HG02798 (cell line): ENCODE measurements around the gene FOCAD.
"Not testable (repeated sequence)": the region's sequence is repeated elsewhere in the genome, so short reads cannot be mapped to it uniquely, and the experiment has no call there.

ENCODE experiments used
- ATAC-seq: cut with Tn5 transposase; IDR thresholded peaks from one replicate; pipeline ENCODE4 v1.9.1; 2021; ENCODE audit warnings: mild to moderate bottlenecking; ENCODE audit not compliant: unreplicated experiment, poor library complexity

The FOCAD gene

GRCh38 chr9:20940447-20941173 is 256.6 kb downstream of the FOCAD start:
- ATAC-seq, result peak; percentile 35

DNA sequence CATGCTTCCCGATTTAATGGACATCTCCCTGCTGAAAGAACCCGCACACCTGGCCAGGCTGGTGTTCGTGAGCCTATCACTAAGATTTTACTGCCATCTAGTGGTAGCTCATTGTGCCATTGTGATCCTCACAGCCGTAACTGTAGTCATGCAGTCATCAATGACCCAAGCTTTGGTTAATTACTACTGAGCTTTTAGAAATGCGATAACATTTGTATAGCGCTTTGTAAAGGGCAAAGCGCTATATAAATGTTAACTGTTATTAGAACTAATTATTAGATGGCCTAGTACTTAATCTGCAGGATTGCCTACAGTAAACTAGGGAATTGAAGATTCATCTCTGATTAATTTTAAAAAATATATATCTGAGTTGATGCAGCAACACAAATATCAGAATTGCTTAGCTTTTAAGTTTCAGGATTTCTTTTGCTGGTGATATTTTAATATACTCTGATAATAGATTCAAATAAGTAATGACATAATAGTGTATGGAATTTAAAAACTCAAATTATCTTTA is 257.2 kb downstream of the FOCAD start:
- ATAC-seq, result peak; percentile 98

DNA sequence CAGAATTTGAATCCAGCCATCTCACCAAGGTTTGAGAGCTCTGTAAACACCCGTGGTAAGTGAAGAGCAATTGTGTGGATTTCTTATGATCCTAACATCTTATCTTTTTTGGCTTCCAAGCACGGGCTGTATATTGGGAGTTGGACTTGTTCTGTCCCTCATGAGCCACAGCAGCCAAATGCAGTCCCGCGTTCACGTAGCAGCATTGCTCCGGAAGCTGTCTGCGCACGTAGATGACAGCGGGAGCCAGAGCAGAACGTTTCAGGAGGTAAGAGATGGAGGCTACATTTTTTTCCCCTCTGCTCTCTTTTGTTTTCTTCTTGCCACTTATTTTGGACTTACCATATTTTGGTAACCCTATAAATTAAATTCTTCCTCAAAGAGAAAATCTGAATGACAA is 260.4 kb downstream of the FOCAD start:
- ATAC-seq, result no peak

GRCh38 chr9:20945269-20945668 is 261.2 kb downstream of the FOCAD start:
- no peak for ATAC-seq

GRCh38 chr9:20945856-20946255 is 261.8 kb downstream of the FOCAD start:
- ATAC-seq, result no peak

GRCh38 chr9:20948703-20949102 is 264.6 kb downstream of the FOCAD start:
- no peak for ATAC-seq

GRCh38 chr9:20950707-20951106 is 266.6 kb downstream of the FOCAD start:
- ATAC-seq, result no peak

- ATAC-seq, result no peak
Observed at GRCh38 chr9:20962536-20963225, 278.6 kb downstream of the FOCAD start.

GRCh38 chr9:20972684-20973083 is 288.6 kb downstream of the FOCAD start:
- no peak for ATAC-seq

GRCh38 chr9:20973246-20973947 is 289.3 kb downstream of the FOCAD start:
- not testable (repeated sequence) for ATAC-seq

GRCh38 chr9:20974191-20974938 is 290.3 kb downstream of the FOCAD start:
- ATAC-seq, result not testable (repeated sequence)

- no peak for ATAC-seq
Observed at GRCh38 chr9:20978249-20978648, 294.2 kb downstream of the FOCAD start.

GRCh38 chr9:20980832-20981455 is 296.9 kb downstream of the FOCAD start:
- ATAC-seq, result peak; percentile 73

GRCh38 chr9:20981486-20981885 is 297.4 kb downstream of the FOCAD start:
- ATAC-seq, result no peak

DNA sequence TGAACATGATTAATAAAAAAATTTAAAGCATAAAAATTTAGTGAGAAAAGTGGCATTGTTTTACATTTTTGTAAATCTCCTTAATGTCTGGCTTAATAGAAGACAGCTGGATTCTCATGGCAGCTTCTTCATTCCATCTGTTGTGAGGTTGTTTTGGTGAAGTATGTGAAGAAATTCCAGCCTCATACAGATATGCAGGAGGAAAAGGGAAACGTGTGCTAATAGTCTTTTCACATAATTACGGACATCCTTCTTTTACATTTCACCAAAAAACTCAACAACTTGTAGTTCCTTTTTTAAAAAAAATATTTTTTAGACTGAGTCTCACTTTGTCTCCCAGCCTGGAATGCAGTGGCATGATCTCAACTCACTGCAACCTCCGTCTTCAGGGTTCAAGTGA is 300.4 kb downstream of the FOCAD start:
- no peak for ATAC-seq

- ATAC-seq, result no peak
Observed at GRCh38 chr9:20985851-20986600, 302.0 kb downstream of the FOCAD start.

GRCh38 chr9:20987521-20987920 is 303.5 kb downstream of the FOCAD start:
- no peak for ATAC-seq

- ATAC-seq, result no peak
Observed at GRCh38 chr9:20988061-20988460, 304.0 kb downstream of the FOCAD start.

- no peak for ATAC-seq
Observed at GRCh38 chr9:20988671-20989315, 304.7 kb downstream of the FOCAD start.
